A673 (cell line): ENCODE measurements around the gene CTXND1. TPM values are rescaled to one million over a fixed set of nuclear protein-coding genes. Genes with fewer than 3 reads are reported as not detected.

ENCODE experiments used
- BruUV-seq: library from RNA; stranded (reverse); fragments of 400-500 nt; replicated peaks from 2 replicates; lab custom pipeline; 2021; lab: Mats Ljungman, UMichigan
- CTCF ChIA-PET: fragments of 300-600 bp; sonication (Branson Sonifier 250); formaldehyde crosslinking; loops from one replicate; lab custom pipeline; 2022; ENCODE audit warnings: antibody characterized with exemption; lab: Charles Lee
- POLR2A ChIA-PET: fragments of 300-600 bp; sonication (Branson Sonifier 250); formaldehyde crosslinking; loops from one replicate; lab custom pipeline; 2022; ENCODE audit warnings: antibody characterized with exemption; ENCODE audit not compliant: low non-redundant PET; lab: Charles Lee
- DNase-seq: peaks from one replicate; pipeline ENCODE4 v3.0.0-alpha.2; 2015; ENCODE audit warnings: low spot score
- H3K27ac ChIP-seq: fragments of 200-600 bp; sonication (generic); 2 replicates; pipeline ENCODE4 v1.5.1; 2016; ENCODE audit warnings: mixed run types, low read depth, mild to moderate bottlenecking, mixed read lengths, antibody characterized with exemption, low read length; ENCODE audit not compliant: poor library complexity, severe bottlenecking
- H3K27me3 ChIP-seq: fragments of 200-600 bp; sonication (generic); replicated peaks from 2 replicates; pipeline ENCODE4 v1.6.1; 2017; ENCODE audit warnings: mixed run types, low read depth, mild to moderate bottlenecking, mixed read lengths, antibody characterized with exemption, low read length; ENCODE audit not compliant: insufficient read depth, poor library complexity
- H3K36me3 ChIP-seq: fragments of 200-600 bp; sonication (generic); 2 replicates; pipeline ENCODE4 v1.6.1; 2016; ENCODE audit warnings: mixed run types, mild to moderate bottlenecking, mixed read lengths, antibody characterized with exemption, low read length; ENCODE audit not compliant: insufficient read depth, poor library complexity, severe bottlenecking
- H3K4me1 ChIP-seq: fragments of 200-600 bp; sonication (generic); 2 replicates; pipeline ENCODE4 v1.6.1; 2017; ENCODE audit warnings: mixed run types, mild to moderate bottlenecking, mixed read lengths, antibody characterized with exemption, low read length; ENCODE audit not compliant: insufficient read depth, poor library complexity, severe bottlenecking
- H3K4me3 ChIP-seq: fragments of 200-600 bp; sonication (generic); 2 replicates; pipeline ENCODE4 v1.5.1; 2016; ENCODE audit warnings: low read depth, mixed run types, mild to moderate bottlenecking, mixed read lengths, low read length; ENCODE audit not compliant: poor library complexity, severe bottlenecking
- H3K9me3 ChIP-seq: fragments of 200-600 bp; sonication (generic); 2 replicates; pipeline ENCODE4 v1.6.1; 2016; ENCODE audit warnings: mixed run types, low read depth, mild to moderate bottlenecking, mixed read lengths, antibody characterized with exemption, low read length; ENCODE audit not compliant: poor library complexity, severe bottlenecking
- EZH2 ChIP-seq: fragments of 200-600 bp; sonication (generic); IDR thresholded peaks from 2 replicates; pipeline ENCODE4 v1.6.1; 2017; ENCODE audit warnings: borderline replicate concordance, low read depth, mild to moderate bottlenecking, mixed read lengths, antibody characterized with exemption, low read length; ENCODE audit not compliant: poor library complexity, severe bottlenecking
- intact Hi-C: fragments of 100-400 bp; cut with micrococcal nuclease; formaldehyde crosslinking; loops from one replicate; pipeline ENCODE4 v1.10.0; 2022; ENCODE audit not compliant: unreplicated experiment
- total RNA-seq: library from RNA; stranded (reverse); gene quantifications from 2 replicates; pipeline ENCODE4 v1.2.3, GENCODE V29; 2021
- TF ChIP-seq, protein P1 (sequence below): fragments of 300-800, 200-600 bp; sonication (generic); conservative IDR thresholded peaks from 2 replicates; pipeline ENCODE4 v1.5.1; 2017; ENCODE audit warnings: low read depth, mild to moderate bottlenecking, antibody characterized with exemption, low read length, moderate library complexity, mixed read lengths

Gene CTXND1
- total RNA-seq, 1 experiment from 2014 or later, result not detected

DNA sequence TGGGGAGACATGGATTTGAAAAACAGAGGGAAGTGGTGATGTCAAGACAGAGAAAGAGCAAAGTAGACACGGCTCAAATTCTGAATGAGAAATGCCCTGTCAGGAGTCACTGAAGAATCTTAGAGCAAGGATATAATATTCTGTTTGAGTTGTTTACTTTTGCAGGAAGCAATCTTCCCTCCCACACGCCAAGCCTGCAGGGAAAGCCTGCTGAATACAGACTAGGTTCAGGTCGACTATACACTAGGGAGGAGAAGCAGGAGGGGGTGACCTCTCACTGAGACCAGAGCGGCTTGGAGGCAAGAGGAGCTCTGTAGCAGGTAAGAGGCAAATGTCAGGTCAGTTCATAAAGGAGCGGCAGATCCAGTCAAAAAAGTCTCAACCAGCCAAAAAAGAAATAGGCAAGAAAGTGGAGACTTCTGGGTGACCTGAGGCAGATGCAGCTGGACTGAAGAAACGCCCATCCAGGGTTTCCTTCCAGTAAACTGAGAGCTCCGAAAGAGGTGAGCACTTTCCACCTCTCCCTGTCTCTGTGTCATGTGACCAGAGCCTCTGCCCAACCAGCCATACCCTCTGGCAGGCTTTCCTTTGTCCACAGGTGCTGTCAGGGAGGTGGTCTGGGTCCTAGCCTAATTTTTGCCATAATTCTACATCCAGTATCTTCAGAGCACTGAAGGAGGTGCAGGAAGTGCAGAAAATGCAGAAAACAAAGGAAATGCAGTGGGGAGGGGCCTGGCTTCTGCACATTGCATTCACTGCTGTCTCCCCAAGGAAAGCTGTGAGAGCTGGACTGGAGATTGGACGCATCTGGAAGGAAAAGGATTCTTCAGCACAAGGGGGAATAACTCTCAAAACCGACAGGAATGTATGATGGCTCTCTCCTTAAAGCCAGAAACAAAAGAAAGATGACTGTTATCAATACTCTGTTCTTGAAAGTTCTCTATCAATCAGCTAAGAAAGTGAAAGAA is 37.8 kb upstream of the CTXND1 start:
- H3K9me3 ChIP-seq, result no peaks in the 10 kb centered on the region
- peaks cover 17% of the 10 kb centered on the region for H3K27me3 ChIP-seq
- intact Hi-C loops, result no loop called here
- H3K36me3 ChIP-seq, result no peaks in the 10 kb centered on the region
- H3K4me3 ChIP-seq, result no peak overlapping the region
- TF ChIP-seq, protein P1, sequence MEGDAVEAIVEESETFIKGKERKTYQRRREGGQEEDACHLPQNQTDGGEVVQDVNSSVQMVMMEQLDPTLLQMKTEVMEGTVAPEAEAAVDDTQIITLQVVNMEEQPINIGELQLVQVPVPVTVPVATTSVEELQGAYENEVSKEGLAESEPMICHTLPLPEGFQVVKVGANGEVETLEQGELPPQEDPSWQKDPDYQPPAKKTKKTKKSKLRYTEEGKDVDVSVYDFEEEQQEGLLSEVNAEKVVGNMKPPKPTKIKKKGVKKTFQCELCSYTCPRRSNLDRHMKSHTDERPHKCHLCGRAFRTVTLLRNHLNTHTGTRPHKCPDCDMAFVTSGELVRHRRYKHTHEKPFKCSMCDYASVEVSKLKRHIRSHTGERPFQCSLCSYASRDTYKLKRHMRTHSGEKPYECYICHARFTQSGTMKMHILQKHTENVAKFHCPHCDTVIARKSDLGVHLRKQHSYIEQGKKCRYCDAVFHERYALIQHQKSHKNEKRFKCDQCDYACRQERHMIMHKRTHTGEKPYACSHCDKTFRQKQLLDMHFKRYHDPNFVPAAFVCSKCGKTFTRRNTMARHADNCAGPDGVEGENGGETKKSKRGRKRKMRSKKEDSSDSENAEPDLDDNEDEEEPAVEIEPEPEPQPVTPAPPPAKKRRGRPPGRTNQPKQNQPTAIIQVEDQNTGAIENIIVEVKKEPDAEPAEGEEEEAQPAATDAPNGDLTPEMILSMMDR, result no peak
- TF ChIP-seq EZH2, result no peak
- DNase-seq, result no peak
- no TSS peak for BruUV-seq
- no peaks in the 10 kb centered on the region for H3K4me1 ChIP-seq
- POLR2A ChIA-PET, result no interaction called here
- CTCF ChIA-PET, result no interaction called here
- no peak overlapping the region for H3K27ac ChIP-seq

DNA sequence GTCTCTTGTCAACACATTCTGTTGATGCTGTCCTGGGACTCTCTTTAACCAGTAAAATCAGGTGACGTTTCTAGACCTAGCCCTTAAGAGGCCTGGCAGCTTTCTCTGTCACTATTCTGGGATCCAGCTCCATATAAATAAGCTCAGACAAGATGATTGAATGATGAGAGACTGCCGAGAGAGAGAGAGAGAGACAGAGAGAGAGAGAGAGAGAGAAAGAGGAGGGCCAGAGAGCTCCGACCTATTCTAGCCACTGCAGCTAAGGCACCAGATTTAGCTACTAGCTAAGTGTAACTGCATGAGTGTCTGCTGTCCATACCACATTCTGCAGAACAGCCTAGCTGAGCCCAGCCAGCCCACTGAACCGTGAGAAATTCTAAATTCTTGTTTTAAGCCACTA is 36.1 kb upstream of the CTXND1 start:
- H3K4me1 ChIP-seq, result no peaks in the 10 kb centered on the region
- BruUV-seq, result no TSS peak
- no peak for DNase-seq
- CTCF ChIA-PET, result interaction anchor here (0.5 kb wide), 1 partner anchor 475 kb away, joined by 10 read pairs; no protein-coding TSS in a partner anchor
- H3K27ac ChIP-seq, result no peak overlapping the region
- no peaks in the 10 kb centered on the region for H3K9me3 ChIP-seq
- POLR2A ChIA-PET, result no interaction called here
- intact Hi-C loops, result no loop called here
- H3K36me3 ChIP-seq, result no peaks in the 10 kb centered on the region
- no peak overlapping the region for H3K4me3 ChIP-seq
- no peak for TF ChIP-seq EZH2
- peaks cover 20% of the 10 kb centered on the region for H3K27me3 ChIP-seq

DNA sequence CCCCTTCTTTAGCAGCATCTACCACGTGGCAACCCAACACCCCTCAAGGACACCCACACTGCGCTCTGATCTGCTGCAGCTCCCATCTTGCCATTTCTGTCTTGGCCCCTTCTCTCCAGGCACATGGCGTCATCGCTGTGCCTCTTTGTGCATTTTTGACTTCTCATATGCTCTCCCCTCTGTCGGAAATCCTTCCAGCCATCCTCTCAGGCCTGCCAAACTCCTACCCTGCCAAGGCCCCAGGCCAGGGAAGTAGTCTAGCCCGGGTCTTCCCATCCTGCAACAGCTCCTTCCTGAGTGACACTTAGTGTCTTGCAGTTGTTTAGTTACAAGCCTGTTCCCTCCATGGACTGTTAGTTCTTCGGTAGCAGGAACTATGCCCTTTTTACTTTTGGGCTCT is 34.0 kb upstream of the CTXND1 start:
- no TSS peak for BruUV-seq
- ChIA-PET CTCF (no interaction called here), POLR2A (no interaction called here)
- DNase-seq, result no peak
- Histone ChIP-seq H3K27ac (no peak overlapping the region), H3K4me3 (no peak overlapping the region), H3K9me3 (no peaks in the 10 kb centered on the region), H3K36me3 (no peaks in the 10 kb centered on the region), H3K27me3 (peaks cover 20% of the 10 kb centered on the region), H3K4me1 (no peaks in the 10 kb centered on the region)
- TF ChIP-seq, protein P1, result no peak
- no peak for TF ChIP-seq EZH2
- intact Hi-C loops, result no loop called here

DNA sequence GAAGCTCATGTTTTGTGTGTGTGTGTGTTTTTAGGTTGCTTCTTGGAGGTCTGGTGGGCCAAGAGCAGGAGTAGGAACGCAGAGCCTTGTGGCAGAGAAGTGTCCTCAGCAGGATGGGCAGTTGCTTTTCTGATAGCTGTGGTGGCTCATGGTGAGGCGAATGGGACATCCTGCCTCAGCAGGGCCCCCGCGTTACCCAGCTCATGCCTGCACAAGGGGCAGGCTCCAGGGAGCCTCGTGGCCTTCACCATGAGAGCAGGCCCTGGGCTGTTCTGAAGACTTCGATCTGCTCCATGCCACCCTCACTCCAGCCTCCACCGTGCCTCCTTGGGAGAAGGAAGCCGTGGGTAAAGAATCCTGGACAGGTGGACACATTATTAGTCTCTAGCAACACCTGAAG is 33.4 kb upstream of the CTXND1 start:
- BruUV-seq, result no TSS peak
- CTCF ChIA-PET, result no interaction called here
- POLR2A ChIA-PET, result no interaction called here
- Histone ChIP-seq H3K27ac (no peak overlapping the region), H3K27me3 (peaks cover 15% of the 10 kb centered on the region), H3K36me3 (no peaks in the 10 kb centered on the region), H3K9me3 (no peaks in the 10 kb centered on the region), H3K4me1 (no peaks in the 10 kb centered on the region), H3K4me3 (no peak overlapping the region)
- TF ChIP-seq EZH2, result no peak
- TF ChIP-seq, protein P1, result no peak
- no peak for DNase-seq
- intact Hi-C loops, result no loop called here
